ENCODE measurements around the gene CDH4.

CDH4 gene

GRCh38 chr20:61355585-61355984 lies 103.5 kb downstream of the CDH4 start:
- Histone ChIP-seq H3K27me3 (ENCODE audit: control insufficient read depth, insufficient read depth, low read length) (peaks cover 15% of the 10 kb centered on the region), H3K4me3 (ENCODE audit: low read depth, low read length) (no peak overlapping the region), H3K36me3 (ENCODE audit: control insufficient read depth, insufficient read depth, low read length) (no peaks in the 10 kb centered on the region), H3K9ac (ENCODE audit: low read depth, low read length) (no peak overlapping the region), H3K9me3 (ENCODE audit: control insufficient read depth, insufficient read depth, low read length) (no peaks in the 10 kb centered on the region), H3K4me1 (ENCODE audit: control insufficient read depth, insufficient read depth, low read length) (no peaks in the 10 kb centered on the region)

- H3K4me3 ChIP-seq (ENCODE audit: low read depth, low read length): no peak overlapping the region
- peaks cover 20% of the 10 kb centered on the region for H3K27me3 ChIP-seq (ENCODE audit: control insufficient read depth, insufficient read depth, low read length)
- H3K9me3 ChIP-seq (ENCODE audit: control insufficient read depth, insufficient read depth, low read length): no peaks in the 10 kb centered on the region
- H3K9ac ChIP-seq (ENCODE audit: low read depth, low read length): no peak overlapping the region
- H3K36me3 ChIP-seq (ENCODE audit: control insufficient read depth, insufficient read depth, low read length): no peaks in the 10 kb centered on the region
- no peaks in the 10 kb centered on the region for H3K4me1 ChIP-seq (ENCODE audit: control insufficient read depth, insufficient read depth, low read length)
Observed at GRCh38 chr20:61356196-61356595, 104.1 kb downstream of the CDH4 start.

- no peak overlapping the region for H3K4me3 ChIP-seq (ENCODE audit: low read depth, low read length)
- no peaks in the 10 kb centered on the region for H3K36me3 ChIP-seq (ENCODE audit: control insufficient read depth, insufficient read depth, low read length)
- H3K4me1 ChIP-seq (ENCODE audit: control insufficient read depth, insufficient read depth, low read length): no peaks in the 10 kb centered on the region
- no peaks in the 10 kb centered on the region for H3K9me3 ChIP-seq (ENCODE audit: control insufficient read depth, insufficient read depth, low read length)
- H3K9ac ChIP-seq (ENCODE audit: low read depth, low read length): no peak overlapping the region
- H3K27me3 ChIP-seq (ENCODE audit: control insufficient read depth, insufficient read depth, low read length): peaks cover 22% of the 10 kb centered on the region
Observed at GRCh38 chr20:61357119-61357518, 105.1 kb downstream of the CDH4 start.

- Histone ChIP-seq H3K27me3 (ENCODE audit: control insufficient read depth, insufficient read depth, low read length) (peaks cover 34% of the 10 kb centered on the region), H3K36me3 (ENCODE audit: control insufficient read depth, insufficient read depth, low read length) (no peaks in the 10 kb centered on the region), H3K9me3 (ENCODE audit: control insufficient read depth, insufficient read depth, low read length) (no peaks in the 10 kb centered on the region), H3K4me1 (ENCODE audit: control insufficient read depth, insufficient read depth, low read length) (no peaks in the 10 kb centered on the region), H3K4me3 (ENCODE audit: low read depth, low read length) (no peak overlapping the region), H3K9ac (ENCODE audit: low read depth, low read length) (no peak overlapping the region)
Observed at GRCh38 chr20:61359254-61359653, 107.2 kb downstream of the CDH4 start.

GRCh38 chr20:61360296-61360695 lies 108.2 kb downstream of the CDH4 start:
- H3K4me1 ChIP-seq (ENCODE audit: control insufficient read depth, insufficient read depth, low read length): no peaks in the 10 kb centered on the region
- peaks cover 34% of the 10 kb centered on the region for H3K27me3 ChIP-seq (ENCODE audit: control insufficient read depth, insufficient read depth, low read length)
- H3K36me3 ChIP-seq (ENCODE audit: control insufficient read depth, insufficient read depth, low read length): no peaks in the 10 kb centered on the region
- H3K9me3 ChIP-seq (ENCODE audit: control insufficient read depth, insufficient read depth, low read length): no peaks in the 10 kb centered on the region
- no peak overlapping the region for H3K9ac ChIP-seq (ENCODE audit: low read depth, low read length)
- H3K4me3 ChIP-seq (ENCODE audit: low read depth, low read length): no peak overlapping the region

DNA sequence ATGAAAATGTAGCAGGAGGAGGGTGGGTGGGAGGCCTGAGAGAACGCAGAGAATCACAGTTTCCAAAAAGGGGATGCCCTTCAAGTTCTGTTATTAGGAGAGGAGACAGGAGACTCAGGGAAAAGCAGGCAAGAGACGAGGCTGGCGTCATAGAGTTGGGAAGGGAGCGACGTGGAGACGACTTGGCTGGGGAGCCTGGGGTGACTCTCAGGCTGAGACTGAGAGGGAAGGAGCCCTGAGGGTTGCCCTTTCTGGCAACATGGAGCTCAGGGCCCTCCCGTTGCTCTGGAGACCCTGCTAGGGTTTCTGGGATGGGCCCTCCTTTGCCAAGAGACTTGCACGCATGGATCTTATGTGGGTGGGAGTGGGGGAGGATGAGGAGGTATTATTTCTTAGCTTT lies 108.9 kb downstream of the CDH4 start:
- no peaks in the 10 kb centered on the region for H3K4me1 ChIP-seq (ENCODE audit: control insufficient read depth, insufficient read depth, low read length)
- peaks cover 31% of the 10 kb centered on the region for H3K27me3 ChIP-seq (ENCODE audit: control insufficient read depth, insufficient read depth, low read length)
- no peak overlapping the region for H3K9ac ChIP-seq (ENCODE audit: low read depth, low read length)
- no peaks in the 10 kb centered on the region for H3K9me3 ChIP-seq (ENCODE audit: control insufficient read depth, insufficient read depth, low read length)
- H3K36me3 ChIP-seq (ENCODE audit: control insufficient read depth, insufficient read depth, low read length): no peaks in the 10 kb centered on the region
- no peak overlapping the region for H3K4me3 ChIP-seq (ENCODE audit: low read depth, low read length)

DNA sequence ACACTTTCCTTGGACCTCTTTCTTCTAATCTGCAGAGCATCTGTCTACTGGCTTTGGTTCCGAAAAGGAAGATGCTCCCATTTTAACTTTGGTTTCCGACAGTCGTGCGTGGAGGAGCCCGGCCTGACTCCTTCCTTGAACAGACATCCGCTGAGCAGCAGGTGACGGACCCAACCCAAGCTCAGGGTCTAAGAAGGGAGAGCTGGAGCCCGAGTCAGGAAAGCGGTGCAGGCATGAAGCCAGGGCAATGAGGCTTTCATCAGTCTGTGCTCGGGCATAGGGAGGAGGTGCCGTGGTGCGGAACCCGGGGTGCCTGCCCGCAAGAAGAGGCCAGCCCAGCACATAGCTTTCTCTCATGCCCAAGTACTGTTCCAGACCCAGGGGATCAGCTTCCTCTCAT lies 109.4 kb downstream of the CDH4 start:
- Histone ChIP-seq H3K9ac (ENCODE audit: low read depth, low read length) (no peak overlapping the region), H3K4me3 (ENCODE audit: low read depth, low read length) (no peak overlapping the region), H3K9me3 (ENCODE audit: control insufficient read depth, insufficient read depth, low read length) (no peaks in the 10 kb centered on the region), H3K27me3 (ENCODE audit: control insufficient read depth, insufficient read depth, low read length) (peaks cover 29% of the 10 kb centered on the region), H3K36me3 (ENCODE audit: control insufficient read depth, insufficient read depth, low read length) (no peaks in the 10 kb centered on the region), H3K4me1 (ENCODE audit: control insufficient read depth, insufficient read depth, low read length) (no peaks in the 10 kb centered on the region)

DNA sequence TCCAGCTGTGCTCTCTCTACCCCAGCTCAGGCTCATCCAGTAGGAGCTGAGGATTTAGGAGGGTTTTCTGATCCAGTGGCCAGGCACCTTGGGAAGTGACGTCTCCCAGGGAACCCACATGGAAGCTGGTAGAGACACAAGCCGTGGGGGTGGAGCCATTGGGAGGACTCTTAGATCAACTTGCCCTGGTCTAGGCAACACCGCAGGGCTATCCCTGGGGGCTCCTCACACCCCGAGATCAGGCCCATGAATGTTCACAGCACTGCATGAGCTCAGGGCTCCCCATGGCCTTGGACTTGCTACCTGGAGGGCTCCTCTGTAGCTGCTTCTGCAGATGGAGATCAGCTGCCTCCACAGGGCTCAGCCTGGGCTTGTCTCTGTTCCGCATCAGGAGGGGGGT lies 112.1 kb downstream of the CDH4 start:
- no peak overlapping the region for H3K4me3 ChIP-seq (ENCODE audit: low read depth, low read length)
- peaks cover 29% of the 10 kb centered on the region for H3K27me3 ChIP-seq (ENCODE audit: control insufficient read depth, insufficient read depth, low read length)
- no peaks in the 10 kb centered on the region for H3K36me3 ChIP-seq (ENCODE audit: control insufficient read depth, insufficient read depth, low read length)

DNA sequence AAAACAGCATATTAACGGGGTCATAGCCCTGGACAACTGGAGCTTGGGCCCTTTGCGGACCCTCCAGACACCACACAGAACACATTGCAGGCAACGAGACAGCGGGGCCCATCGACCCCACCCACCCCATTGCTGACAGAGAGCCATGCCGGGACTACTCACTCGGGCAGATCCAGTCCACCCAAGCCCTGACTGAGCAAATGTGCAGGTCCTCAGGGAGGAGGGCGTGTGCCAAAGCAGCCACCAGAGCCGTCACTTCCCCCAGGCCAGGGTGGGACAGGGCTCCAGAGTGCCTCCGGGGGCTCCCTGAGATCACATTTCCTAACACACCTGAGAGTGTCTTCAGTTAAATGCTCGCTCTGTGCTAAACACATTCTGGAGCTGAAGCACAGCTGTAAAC lies 114.9 kb downstream of the CDH4 start:
- no peaks in the 10 kb centered on the region for H3K4me1 ChIP-seq (ENCODE audit: control insufficient read depth, insufficient read depth, low read length)
- H3K9ac ChIP-seq (ENCODE audit: low read depth, low read length): no peak overlapping the region
- H3K27me3 ChIP-seq (ENCODE audit: control insufficient read depth, insufficient read depth, low read length): peaks cover 12% of the 10 kb centered on the region

More for the DNA sequence above, 112.1 kb downstream of the CDH4 start:
- no peak overlapping the region for H3K9ac ChIP-seq (ENCODE audit: low read depth, low read length)
- no peaks in the 10 kb centered on the region for H3K4me1 ChIP-seq (ENCODE audit: control insufficient read depth, insufficient read depth, low read length)
- H3K9me3 ChIP-seq (ENCODE audit: control insufficient read depth, insufficient read depth, low read length): no peaks in the 10 kb centered on the region

DNA sequence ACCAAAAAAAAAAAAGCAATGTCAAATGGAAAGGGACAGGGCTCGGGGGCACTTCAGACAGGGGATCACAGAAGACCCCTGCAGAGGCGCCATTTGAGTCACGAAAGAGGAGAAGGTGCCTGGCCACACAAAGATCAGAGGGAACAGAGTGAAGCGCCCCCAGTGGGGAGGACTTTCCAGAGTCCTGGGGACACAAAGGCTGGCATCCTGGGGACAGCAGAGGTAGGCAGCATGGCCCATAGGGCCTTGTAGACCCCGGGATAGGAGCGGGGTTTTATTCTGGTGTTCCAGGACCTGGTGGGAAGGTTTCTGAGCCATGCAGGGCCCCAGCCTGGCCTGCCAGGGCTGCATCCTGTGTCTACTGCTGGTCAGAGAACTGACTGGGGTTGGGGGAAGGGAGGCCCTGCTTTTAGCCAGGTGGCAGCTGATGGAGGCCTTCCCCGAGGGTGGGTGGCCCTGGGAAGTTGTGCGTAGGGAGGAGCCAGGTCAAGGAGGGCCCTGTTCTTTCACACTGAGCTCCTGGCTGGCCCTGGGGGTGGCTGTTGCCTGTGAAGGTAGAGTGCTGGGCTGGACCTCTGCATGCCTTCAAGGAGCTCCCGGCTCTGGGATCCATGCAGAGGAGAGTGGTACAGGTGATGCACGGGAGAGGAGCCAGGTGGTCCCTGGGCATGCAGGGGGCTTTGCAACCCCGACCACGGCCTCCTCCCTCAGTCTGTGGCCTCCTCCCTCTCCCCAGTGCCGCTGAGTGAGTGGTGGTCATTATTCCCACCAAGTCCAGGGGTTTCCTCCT lies 117.9 kb downstream of the CDH4 start:
- Histone ChIP-seq H3K4me3 (ENCODE audit: low read depth, low read length) (no peak overlapping the region), H3K36me3 (ENCODE audit: control insufficient read depth, insufficient read depth, low read length) (no peaks in the 10 kb centered on the region), H3K9me3 (ENCODE audit: control insufficient read depth, insufficient read depth, low read length) (no peaks in the 10 kb centered on the region), H3K9ac (ENCODE audit: low read depth, low read length) (peak overlapping the region; percentile 47), H3K4me1 (ENCODE audit: control insufficient read depth, insufficient read depth, low read length) (no peaks in the 10 kb centered on the region), H3K27me3 (ENCODE audit: control insufficient read depth, insufficient read depth, low read length) (peaks cover 5% of the 10 kb centered on the region)

More for the DNA sequence above, 114.9 kb downstream of the CDH4 start:
- no peak overlapping the region for H3K4me3 ChIP-seq (ENCODE audit: low read depth, low read length)
- no peaks in the 10 kb centered on the region for H3K36me3 ChIP-seq (ENCODE audit: control insufficient read depth, insufficient read depth, low read length)
- H3K9me3 ChIP-seq (ENCODE audit: control insufficient read depth, insufficient read depth, low read length): no peaks in the 10 kb centered on the region

GRCh38 chr20:61370841-61371303 lies 118.8 kb downstream of the CDH4 start:
- H3K36me3 ChIP-seq (ENCODE audit: control insufficient read depth, insufficient read depth, low read length): no peaks in the 10 kb centered on the region
- H3K27me3 ChIP-seq (ENCODE audit: control insufficient read depth, insufficient read depth, low read length): peaks cover 5% of the 10 kb centered on the region
- no peak overlapping the region for H3K4me3 ChIP-seq (ENCODE audit: low read depth, low read length)
- no peaks in the 10 kb centered on the region for H3K4me1 ChIP-seq (ENCODE audit: control insufficient read depth, insufficient read depth, low read length)
- H3K9me3 ChIP-seq (ENCODE audit: control insufficient read depth, insufficient read depth, low read length): no peaks in the 10 kb centered on the region
- H3K9ac ChIP-seq (ENCODE audit: low read depth, low read length): no peak overlapping the region

GRCh38 chr20:61371501-61372136 lies 119.6 kb downstream of the CDH4 start:
- Histone ChIP-seq H3K27me3 (ENCODE audit: control insufficient read depth, insufficient read depth, low read length) (peaks cover 5% of the 10 kb centered on the region), H3K36me3 (ENCODE audit: control insufficient read depth, insufficient read depth, low read length) (no peaks in the 10 kb centered on the region), H3K9me3 (ENCODE audit: control insufficient read depth, insufficient read depth, low read length) (no peaks in the 10 kb centered on the region)

More at GRCh38 chr20:61371501-61372136, 119.6 kb downstream of the CDH4 start:
- Histone ChIP-seq H3K4me1 (ENCODE audit: control insufficient read depth, insufficient read depth, low read length) (no peaks in the 10 kb centered on the region), H3K4me3 (ENCODE audit: low read depth, low read length) (no peak overlapping the region), H3K9ac (ENCODE audit: low read depth, low read length) (no peak overlapping the region)
